CD4-positive, alpha-beta memory T cell (primary cell): ENCODE results near the gene FFAR2. TPM values are rescaled to one million over a fixed set of nuclear protein-coding genes. Genes with fewer than 3 reads are reported as not detected.

Source experiments
- CTCF ChIA-PET: fragments of 350-600 bp; sonication (Branson Sonifier 250); formaldehyde crosslinking; loops from one replicate; lab custom pipeline; 2021; ENCODE audit warnings: inconsistent platforms; ENCODE audit not compliant: partially characterized antibody; lab: Charles Lee
- POLR2A ChIA-PET: fragments of 350-600 bp; sonication (Branson Sonifier 250); formaldehyde crosslinking; loops from one replicate; lab custom pipeline; 2021; ENCODE audit not compliant: partially characterized antibody; lab: Charles Lee
- DNase-seq, 5 donors: peaks; one replicate each; pipeline versions ENCODE4 v3.0.0 to v3.0.0-alpha.2; 2020 to 2022; ENCODE audit warnings: mixed read lengths in 1 of 5
- H3K27ac ChIP-seq: one replicate; pipeline ENCODE4 v1.7.0; 2013; ENCODE audit warnings: low read depth, low read length
- H3K27me3 ChIP-seq: 2 replicates; pipeline ENCODE4 v1.7.0; 2013; ENCODE audit warnings: mild to moderate bottlenecking, low read length, moderate library complexity; ENCODE audit not compliant: insufficient read depth
- H3K36me3 ChIP-seq: 2 replicates; pipeline ENCODE4 v1.7.0; 2013; ENCODE audit warnings: mild to moderate bottlenecking, low read length, moderate library complexity; ENCODE audit not compliant: insufficient read depth
- H3K4me1 ChIP-seq: 2 replicates; pipeline ENCODE4 v1.7.0; 2013; ENCODE audit warnings: mild to moderate bottlenecking, low read length, moderate library complexity; ENCODE audit not compliant: insufficient read depth
- H3K4me3 ChIP-seq, 2 donors: one replicate each; pipeline ENCODE4 v1.7.0; 2013; ENCODE audit warnings: low read length in 2 of 2, mild to moderate bottlenecking in 1 of 2
- H3K9me3 ChIP-seq, 2 donors: one replicate each; pipeline ENCODE4 v1.7.0; 2013; ENCODE audit warnings: low read length in 2 of 2, control low read depth in 1 of 2; ENCODE audit not compliant: control insufficient read depth in 1 of 2
- H3K27ac Mint-ChIP-seq, 7 donors: one replicate each; pipeline ENCODE4 v1.8.0; 2020 to 2021; ENCODE audit warnings: mixed read lengths in 7 of 7, mild to moderate bottlenecking in 6 of 7, inconsistent platforms in 3 of 7, moderate library complexity in 3 of 7
- H3K27me3 Mint-ChIP-seq, 2 donors: one replicate each; pipeline ENCODE4 v1.8.0; 2020 to 2021; ENCODE audit warnings: mixed read lengths in 2 of 2
- H3K36me3 Mint-ChIP-seq, 2 donors: one replicate each; pipeline ENCODE4 v1.8.0; 2020 to 2021; ENCODE audit warnings: mixed read lengths in 2 of 2, inconsistent platforms in 1 of 2, mild to moderate bottlenecking in 1 of 2
- H3K4me1 Mint-ChIP-seq, 4 donors: one replicate each; pipeline ENCODE4 v1.8.0; 2020 to 2021; ENCODE audit warnings: mixed read lengths in 4 of 4, mild to moderate bottlenecking in 1 of 4
- H3K4me3 Mint-ChIP-seq, 8 donors: one replicate each; pipeline ENCODE4 v1.8.0; 2020 to 2021; ENCODE audit warnings: mixed read lengths in 8 of 8, mild to moderate bottlenecking in 7 of 8, moderate library complexity in 6 of 8, inconsistent platforms in 3 of 8
- H3K9me3 Mint-ChIP-seq, 8 donors: one replicate each; pipeline ENCODE4 v1.8.0; 2020 to 2021; ENCODE audit warnings: mixed read lengths in 8 of 8, mild to moderate bottlenecking in 5 of 8, inconsistent platforms in 3 of 8, moderate library complexity in 1 of 8
- intact Hi-C: fragments of 100-400 bp; cut with micrococcal nuclease; formaldehyde crosslinking; loops from one replicate; pipeline ENCODE4 v1.15.1; 2023
- polyA plus RNA-seq, 2 donors: library from polyadenylated mRNA; unstranded; fragments of 300-500 nt; fragmentation: Illumina TruSeq; gene quantifications; one replicate each; pipeline ENCODE4 v1.2.3, GENCODE V29; 2021
- total RNA-seq, 2 experiments: library from RNA; stranded (reverse); gene quantifications; one replicate each; pipeline ENCODE4 v1.2.3, GENCODE V29; 2021

The FFAR2 gene
- total and polyA plus RNA-seq, 4 experiments from 2014 or later = 0.15 TPM; not detected in 3

GRCh38 chr19:35403116-35403760 is 44.8 kb upstream of the FFAR2 start:
- no peaks in the 10 kb centered on the region for H3K36me3 Mint-ChIP-seq
- H3K4me1 ChIP-seq = no peaks in the 10 kb centered on the region
- CTCF ChIA-PET = interaction anchor here (0.5 kb wide), 1 partner anchor 190 kb away, joined by 3 read pairs; no protein-coding TSS in a partner anchor
- peaks cover 0 to 6% (median 0%) of the 10 kb centered on the region in 4 donors for H3K4me1 Mint-ChIP-seq
- POLR2A ChIA-PET = no interaction called here
- DNase-seq = peak in 1 of 5 donors; percentile 2
- H3K4me3 ChIP-seq = no peak overlapping the region
- H3K36me3 ChIP-seq = no peaks in the 10 kb centered on the region
- H3K4me3 Mint-ChIP-seq = no peak overlapping the region
- no peaks in the 10 kb centered on the region for H3K27me3 ChIP-seq
- H3K27me3 Mint-ChIP-seq = peaks cover 2% of the 10 kb centered on the region in 2 donors
- H3K27ac ChIP-seq = no peak overlapping the region
- H3K27ac Mint-ChIP-seq = no peak overlapping the region
- H3K9me3 ChIP-seq = no peaks in the 10 kb centered on the region
- H3K9me3 Mint-ChIP-seq = peaks cover 0 to 2% (median 0%) of the 10 kb centered on the region in 8 donors
- intact Hi-C loops = no loop called here

GRCh38 chr19:35404879-35405622 is 43.0 kb upstream of the FFAR2 start:
- intact Hi-C loops = no loop called here
- H3K9me3 ChIP-seq = no peaks in the 10 kb centered on the region
- H3K4me3 ChIP-seq = no peak overlapping the region
- H3K27me3 ChIP-seq = no peaks in the 10 kb centered on the region
- no peak for DNase-seq
- no peaks in the 10 kb centered on the region for H3K27me3 Mint-ChIP-seq
- H3K36me3 Mint-ChIP-seq = no peaks in the 10 kb centered on the region
- H3K27ac Mint-ChIP-seq = no peak overlapping the region
- H3K36me3 ChIP-seq = no peaks in the 10 kb centered on the region
- H3K4me1 ChIP-seq = no peaks in the 10 kb centered on the region
- H3K4me3 Mint-ChIP-seq = no peak overlapping the region
- H3K27ac ChIP-seq = no peak overlapping the region
- ChIA-PET POLR2A (no interaction called here), CTCF (no interaction called here)
- peaks cover 0 to 2% (median 0%) of the 10 kb centered on the region in 8 donors for H3K9me3 Mint-ChIP-seq
- H3K4me1 Mint-ChIP-seq = peaks cover 0 to 6% (median 1%) of the 10 kb centered on the region in 4 donors

- CTCF ChIA-PET = no interaction called here
- Histone ChIP-seq H3K36me3 (no peaks in the 10 kb centered on the region), H3K9me3 (no peaks in the 10 kb centered on the region), H3K4me1 (no peaks in the 10 kb centered on the region), H3K27me3 (no peaks in the 10 kb centered on the region), H3K27ac (no peak overlapping the region), H3K4me3 (no peak overlapping the region)
- no peaks in the 10 kb centered on the region for H3K36me3 Mint-ChIP-seq
- H3K4me3 Mint-ChIP-seq = no peak overlapping the region
- peaks cover 0 to 2% (median 0%) of the 10 kb centered on the region in 8 donors for H3K9me3 Mint-ChIP-seq
- POLR2A ChIA-PET = no interaction called here
- no peak for DNase-seq
- no peak overlapping the region for H3K27ac Mint-ChIP-seq
- H3K4me1 Mint-ChIP-seq = peaks cover 0 to 6% (median 1%) of the 10 kb centered on the region in 4 donors
- intact Hi-C loops = no loop called here
- peaks cover 0 to 2% of the 10 kb centered on the region in 2 donors for H3K27me3 Mint-ChIP-seq
These were observed 40.4 kb upstream of the FFAR2 start for GRCh38 chr19:35407619-35408018.

- Mint-ChIP-seq H3K36me3 (no peaks in the 10 kb centered on the region), H3K27me3 (peaks cover 0 to 7% of the 10 kb centered on the region in 2 donors), H3K4me1 (peaks cover 0 to 2% (median 1%) of the 10 kb centered on the region in 4 donors), H3K9me3 (peaks cover 0 to 2% (median 0%) of the 10 kb centered on the region in 8 donors), H3K27ac (no peak overlapping the region), H3K4me3 (no peak overlapping the region)
- intact Hi-C loops = no loop called here
- CTCF ChIA-PET = no interaction called here
- POLR2A ChIA-PET = no interaction called here
- H3K4me1 ChIP-seq = no peaks in the 10 kb centered on the region
- no peak overlapping the region for H3K4me3 ChIP-seq
- no peaks in the 10 kb centered on the region for H3K36me3 ChIP-seq
- H3K9me3 ChIP-seq = no peaks in the 10 kb centered on the region
- H3K27me3 ChIP-seq = no peaks in the 10 kb centered on the region
- H3K27ac ChIP-seq = no peak overlapping the region
- no peak for DNase-seq
These were observed 39.5 kb upstream of the FFAR2 start for GRCh38 chr19:35408284-35409171.

- Histone ChIP-seq H3K9me3 (no peaks in the 10 kb centered on the region), H3K36me3 (no peaks in the 10 kb centered on the region), H3K4me1 (no peaks in the 10 kb centered on the region), H3K27ac (no peak overlapping the region), H3K4me3 (no peak overlapping the region), H3K27me3 (no peaks in the 10 kb centered on the region)
- intact Hi-C loops = no loop called here
- peaks cover 0 to 2% (median 0%) of the 10 kb centered on the region in 4 donors for H3K4me1 Mint-ChIP-seq
- no peaks in the 10 kb centered on the region for H3K36me3 Mint-ChIP-seq
- ChIA-PET POLR2A (no interaction called here), CTCF (no interaction called here)
- no peak for DNase-seq
- H3K4me3 Mint-ChIP-seq = no peak overlapping the region
- no peak overlapping the region for H3K27ac Mint-ChIP-seq
- peaks cover 3 to 7% of the 10 kb centered on the region in 2 donors for H3K27me3 Mint-ChIP-seq
- peaks cover 0 to 2% (median 0%) of the 10 kb centered on the region in 8 donors for H3K9me3 Mint-ChIP-seq
These were observed 38.9 kb upstream of the FFAR2 start for GRCh38 chr19:35409191-35409590.

GRCh38 chr19:35410487-35410886 is 37.6 kb upstream of the FFAR2 start:
- Histone ChIP-seq H3K4me1 (no peaks in the 10 kb centered on the region), H3K9me3 (no peaks in the 10 kb centered on the region), H3K36me3 (no peaks in the 10 kb centered on the region), H3K27ac (no peak overlapping the region), H3K4me3 (no peak overlapping the region), H3K27me3 (peaks cover 3% of the 10 kb centered on the region)
- Mint-ChIP-seq H3K4me1 (peaks cover 0 to 2% (median 0%) of the 10 kb centered on the region in 4 donors), H3K27ac (no peak overlapping the region), H3K9me3 (peaks cover 0 to 2% (median 0%) of the 10 kb centered on the region in 8 donors), H3K36me3 (no peaks in the 10 kb centered on the region), H3K4me3 (no peak overlapping the region), H3K27me3 (peaks cover 3 to 7% of the 10 kb centered on the region in 2 donors)
- ChIA-PET POLR2A (no interaction called here), CTCF (no interaction called here)
- intact Hi-C loops = no loop called here
- DNase-seq = no peak

GRCh38 chr19:35414442-35414841 is 33.6 kb upstream of the FFAR2 start:
- peaks cover 10% of the 10 kb centered on the region for H3K27me3 ChIP-seq
- ChIA-PET CTCF (no interaction called here), POLR2A (no interaction called here)
- H3K27ac ChIP-seq = no peak overlapping the region
- no peak for DNase-seq
- Mint-ChIP-seq H3K27me3 (peaks cover 7 to 15% of the 10 kb centered on the region in 2 donors), H3K27ac (no peak overlapping the region), H3K4me1 (peaks cover 0 to 1% (median 0%) of the 10 kb centered on the region in 4 donors), H3K36me3 (no peaks in the 10 kb centered on the region), H3K4me3 (no peak overlapping the region), H3K9me3 (no peaks in the 10 kb centered on the region)
- no peaks in the 10 kb centered on the region for H3K36me3 ChIP-seq
- H3K4me1 ChIP-seq = no peaks in the 10 kb centered on the region
- H3K9me3 ChIP-seq = no peaks in the 10 kb centered on the region
- intact Hi-C loops = no loop called here
- no peak overlapping the region for H3K4me3 ChIP-seq
